HG03060 (cell line): ENCODE measurements around the gene SMIM34.
A peak's percentile ranks its signal among the peaks of the same experiment; 100 is the strongest.
"Not testable (repeated sequence)": the region's sequence is repeated elsewhere in the genome, so short reads cannot be mapped to it uniquely, and the experiment has no call there.

ENCODE experiments used
- ATAC-seq: cut with Tn5 transposase; IDR thresholded peaks from one replicate; pipeline ENCODE4 v1.9.1; 2021; ENCODE audit warnings: low read depth, moderate number of reproducible peaks; ENCODE audit not compliant: unreplicated experiment

Gene SMIM34

GRCh38 chr21:34374940-34375618 lies 48.7 kb downstream of the SMIM34 start, which contains the start of gene SMIM11:
SMIM11 (plus strand) TSS chr21:34375507; CDS start chr21:34379505, 3,998 bp downstream.
- peak; percentile 55 for ATAC-seq

GRCh38 chr21:34374462-34374861 lies 49.3 kb downstream of the SMIM34 start:
- not testable (repeated sequence) for ATAC-seq

- no peak for ATAC-seq
Observed at GRCh38 chr21:34372321-34372720, 51.4 kb downstream of the SMIM34 start.

- no peak for ATAC-seq
Observed at GRCh38 chr21:34369741-34370140, 54.0 kb downstream of the SMIM34 start.
